OCI-LY1 (cell line): ENCODE results near the gene LPIN3.

Source experiments
- EZH2 ChIP-seq: fragments of 200-600 bp; sonication (generic), shearing (Covaris generic); IDR thresholded peaks from 2 replicates; pipeline ENCODE4 v1.8.0; 2017; ENCODE audit warnings: borderline replicate concordance, mixed run types, mild to moderate bottlenecking, antibody characterized with exemption, low read length, moderate library complexity, mixed read lengths
- TF ChIP-seq, protein P1 (sequence below): fragments of 200-600 bp; sonication (generic), shearing (Covaris generic); IDR thresholded peaks from 2 replicates; pipeline ENCODE4 v1.5.1; 2017; ENCODE audit warnings: mild to moderate bottlenecking, antibody characterized with exemption, low read length, moderate library complexity, mixed read lengths

DNA sequence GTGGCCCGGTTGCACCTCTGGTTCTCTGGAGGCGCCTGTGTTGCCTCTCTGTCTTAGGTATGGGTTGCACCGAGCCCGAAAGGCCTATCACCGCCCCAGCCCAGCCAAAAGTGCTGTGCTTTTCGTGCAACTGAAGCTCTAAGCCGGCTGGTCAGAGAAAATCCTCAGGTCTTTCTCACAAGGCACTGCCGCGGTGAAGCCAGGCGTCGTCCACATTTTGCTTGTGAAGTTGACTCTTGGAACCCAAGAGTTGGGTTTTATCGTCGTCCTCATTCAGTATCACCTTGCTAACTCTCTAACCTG is 26.7 kb downstream of the LPIN3 start:
- TF ChIP-seq, protein P1, sequence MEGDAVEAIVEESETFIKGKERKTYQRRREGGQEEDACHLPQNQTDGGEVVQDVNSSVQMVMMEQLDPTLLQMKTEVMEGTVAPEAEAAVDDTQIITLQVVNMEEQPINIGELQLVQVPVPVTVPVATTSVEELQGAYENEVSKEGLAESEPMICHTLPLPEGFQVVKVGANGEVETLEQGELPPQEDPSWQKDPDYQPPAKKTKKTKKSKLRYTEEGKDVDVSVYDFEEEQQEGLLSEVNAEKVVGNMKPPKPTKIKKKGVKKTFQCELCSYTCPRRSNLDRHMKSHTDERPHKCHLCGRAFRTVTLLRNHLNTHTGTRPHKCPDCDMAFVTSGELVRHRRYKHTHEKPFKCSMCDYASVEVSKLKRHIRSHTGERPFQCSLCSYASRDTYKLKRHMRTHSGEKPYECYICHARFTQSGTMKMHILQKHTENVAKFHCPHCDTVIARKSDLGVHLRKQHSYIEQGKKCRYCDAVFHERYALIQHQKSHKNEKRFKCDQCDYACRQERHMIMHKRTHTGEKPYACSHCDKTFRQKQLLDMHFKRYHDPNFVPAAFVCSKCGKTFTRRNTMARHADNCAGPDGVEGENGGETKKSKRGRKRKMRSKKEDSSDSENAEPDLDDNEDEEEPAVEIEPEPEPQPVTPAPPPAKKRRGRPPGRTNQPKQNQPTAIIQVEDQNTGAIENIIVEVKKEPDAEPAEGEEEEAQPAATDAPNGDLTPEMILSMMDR, result no peak
- TF ChIP-seq EZH2, result no peak
